ENCODE results near the gene WSB1. TPM values are rescaled to one million over a fixed set of nuclear protein-coding genes. Genes with fewer than 3 reads are reported as not detected.

WSB1 gene
- total RNA-seq, 4 donors from 2014 or later = 89.2 to 218 (median 168) TPM

GRCh38 chr17:27329146-27329805 is 35.4 kb downstream of the WSB1 start:
- no peak for DNase-seq
- Histone ChIP-seq H3K4me1 (peaks cover 11 to 19% of the 10 kb centered on the region in 2 donors), H3K27me3 (no peaks in the 10 kb centered on the region), H3K9me3 (no peaks in the 10 kb centered on the region), H3K27ac (no peak overlapping the region), H3K36me3 (no peaks in the 10 kb centered on the region), H3K4me3 (replicated peaks in 1 of 3) (no peak overlapping the region)
- intact Hi-C loops (cut with DNase I) = no loop called here
- 90 to 93% methylated on average over 8 of the region's 8 CpGs for WGBS, 2 donors
- TF ChIP-seq POLR2A (IDR thresholded peaks at IDR 0.05) = no peak
- TF ChIP-seq CTCF (IDR thresholded peaks at IDR 0.05) = no peak

GRCh38 chr17:27332047-27332393 is 38.1 kb downstream of the WSB1 start:
- peaks cover 10 to 17% of the 10 kb centered on the region in 2 donors for H3K4me1 ChIP-seq
- TF ChIP-seq CTCF (IDR thresholded peaks at IDR 0.05) (no peak), POLR2A (IDR thresholded peaks at IDR 0.05) (no peak)
- no peaks in the 10 kb centered on the region for H3K36me3 ChIP-seq
- intact Hi-C loops (cut with DNase I) = loop anchor here (5.0 kb wide), 1 partner anchor 85 kb away; no protein-coding TSS in a partner anchor
- H3K27me3 ChIP-seq = no peaks in the 10 kb centered on the region
- H3K27ac ChIP-seq = peak overlapping the region; percentile 89 to 95 (median 92)
- H3K9me3 ChIP-seq = no peaks in the 10 kb centered on the region
- DNase-seq = no peak
- H3K4me3 ChIP-seq (replicated peaks in 1 of 3) = no peak overlapping the region
- WGBS, 2 donors = 84 to 90% methylated on average over 3 of the region's 3 CpGs

- H3K4me1 ChIP-seq = peaks cover 10 to 17% of the 10 kb centered on the region in 2 donors
- H3K27me3 ChIP-seq = no peaks in the 10 kb centered on the region
- peak overlapping the region; percentile 89 to 95 (median 92) for H3K27ac ChIP-seq
- H3K4me3 ChIP-seq (replicated peaks in 1 of 3) = peak overlapping the region; percentile 14 to 36 (median 25)
- intact Hi-C loops (cut with DNase I) = loop anchor here (5.0 kb wide), 1 partner anchor 85 kb away; no protein-coding TSS in a partner anchor
- WGBS, 2 donors = 1% methylated on average over 28 to 29 of the region's 52 CpGs
- TF ChIP-seq POLR2A (IDR thresholded peaks at IDR 0.05) = peak in 1 of 2 donors; percentile 69
- TF ChIP-seq CTCF (IDR thresholded peaks at IDR 0.05) = peak; percentile 45 to 98 (median 86)
- DNase-seq = peak; percentile 99
- H3K9me3 ChIP-seq = no peaks in the 10 kb centered on the region
- no peaks in the 10 kb centered on the region for H3K36me3 ChIP-seq
These were observed 38.8 kb downstream of the WSB1 start for GRCh38 chr17:27332485-27333409.

GRCh38 chr17:27333410-27333980 is 39.6 kb downstream of the WSB1 start:
- intact Hi-C loops (cut with DNase I) = loop anchor here (5.0 kb wide), 1 partner anchor 86 kb away; no protein-coding TSS in a partner anchor
- Histone ChIP-seq H3K4me1 (peaks cover 10 to 17% of the 10 kb centered on the region in 2 donors), H3K4me3 (replicated peaks in 1 of 3) (peak overlapping the region in 2 of 3 donors; percentile 14 to 25), H3K27me3 (no peaks in the 10 kb centered on the region), H3K36me3 (no peaks in the 10 kb centered on the region), H3K27ac (peak overlapping the region; percentile 89 to 95 (median 92)), H3K9me3 (no peaks in the 10 kb centered on the region)
- TF ChIP-seq POLR2A (IDR thresholded peaks at IDR 0.05) = no peak
- 60% methylated on average over 11 of the region's 11 CpGs for WGBS, 2 donors
- no peak for DNase-seq

GRCh38 chr17:27336184-27336583 is 42.3 kb downstream of the WSB1 start:
- no peaks in the 10 kb centered on the region for H3K27me3 ChIP-seq
- 96% methylated on average over 3 of the region's 3 CpGs for WGBS, 2 donors
- TF ChIP-seq POLR2A (IDR thresholded peaks at IDR 0.05) (no peak), CTCF (IDR thresholded peaks at IDR 0.05) (no peak)
- no peak for DNase-seq
- no peaks in the 10 kb centered on the region for H3K9me3 ChIP-seq
- H3K4me3 ChIP-seq (replicated peaks in 1 of 3) = no peak overlapping the region
- H3K27ac ChIP-seq = no peak overlapping the region
- no peaks in the 10 kb centered on the region for H3K36me3 ChIP-seq
- H3K4me1 ChIP-seq = peaks cover 10 to 17% of the 10 kb centered on the region in 2 donors
- intact Hi-C loops (cut with DNase I) = no loop called here
